ACC112 (cell line): Measurements from ENCODE around the gene RFX7.
A peak's percentile ranks its signal among the peaks of the same experiment; 100 is the strongest.

Source experiments
- H2AFZ ChIP-seq: fragments of 200-600 bp; sonication (generic); one replicate; pipeline ENCODE4 v1.6.0; 2017; ENCODE audit warnings: antibody characterized with exemption, low read length; ENCODE audit not compliant: unreplicated experiment
- H3K27ac ChIP-seq: fragments of 200-600 bp; sonication (generic); 2 replicates; pipeline ENCODE4 v1.5.1; 2014; ENCODE audit warnings: low read depth, mild to moderate bottlenecking, antibody characterized with exemption, low read length, moderate library complexity
- H3K27me3 ChIP-seq: fragments of 200-600 bp; sonication (generic); 2 replicates; pipeline ENCODE4 v1.6.1; 2014; ENCODE audit warnings: mild to moderate bottlenecking, antibody characterized with exemption, low read length, moderate library complexity, mixed read lengths; ENCODE audit not compliant: insufficient read depth
- H3K36me3 ChIP-seq: fragments of 200-600 bp; sonication (generic); 2 replicates; pipeline ENCODE4 v1.6.1; 2016; ENCODE audit warnings: mild to moderate bottlenecking, antibody characterized with exemption, low read length, moderate library complexity, mixed read lengths; ENCODE audit not compliant: insufficient read depth
- H3K4me1 ChIP-seq: fragments of 200-600 bp; sonication (generic); one replicate; pipeline ENCODE4 v1.6.1; 2016; ENCODE audit warnings: low read length, mixed read lengths; ENCODE audit not compliant: insufficient read depth, unreplicated experiment, control insufficient read depth
- H3K4me3 ChIP-seq: fragments of 200-600 bp; sonication (generic); 2 replicates; pipeline ENCODE4 v1.5.1; 2014; ENCODE audit warnings: mild to moderate bottlenecking, low read depth, low read length
- H3K79me2 ChIP-seq: fragments of 200-600 bp; sonication (generic); one replicate; pipeline ENCODE4 v1.6.0; 2016; ENCODE audit warnings: low read length; ENCODE audit not compliant: control insufficient read depth, unreplicated experiment, insufficient read depth

The RFX7 gene

DNA sequence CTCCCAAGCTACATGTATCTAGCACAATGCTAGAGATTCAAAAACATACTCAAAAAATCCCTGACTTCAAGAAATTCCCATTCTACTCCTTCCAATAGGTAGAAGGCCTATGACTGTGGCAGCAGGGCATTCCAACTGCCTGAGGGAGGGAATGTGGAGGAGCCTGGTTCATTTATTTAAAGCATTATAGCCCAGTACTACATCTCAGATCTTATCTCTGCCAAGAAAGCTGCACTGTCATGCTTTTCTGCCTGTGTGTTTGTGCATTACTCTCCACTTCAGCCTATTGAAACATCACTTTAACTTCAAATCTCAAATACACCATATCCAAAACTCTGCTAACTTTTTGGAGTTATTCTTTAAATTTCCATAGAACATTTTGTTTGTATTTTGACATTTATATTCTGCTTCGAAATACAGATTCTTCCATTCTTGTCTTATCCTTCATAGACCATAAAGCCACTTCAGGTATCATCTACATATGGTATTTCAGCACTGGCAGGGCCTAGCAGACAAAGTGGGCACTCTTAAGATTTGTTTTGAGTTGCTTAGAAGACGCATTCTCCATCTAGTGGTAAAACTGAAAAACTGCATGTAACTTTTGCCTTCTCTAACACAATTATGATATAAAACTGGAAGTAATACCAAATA lies 191.2 kb downstream of the RFX7 start:
- Histone ChIP-seq H3K79me2 (no peaks in the 10 kb centered on the region), H2AFZ (peak overlapping the region; percentile 71), H3K4me1 (no peaks in the 10 kb centered on the region), H3K36me3 (no peaks in the 10 kb centered on the region), H3K27ac (no peak overlapping the region), H3K4me3 (no peak overlapping the region), H3K27me3 (no peaks in the 10 kb centered on the region)

DNA sequence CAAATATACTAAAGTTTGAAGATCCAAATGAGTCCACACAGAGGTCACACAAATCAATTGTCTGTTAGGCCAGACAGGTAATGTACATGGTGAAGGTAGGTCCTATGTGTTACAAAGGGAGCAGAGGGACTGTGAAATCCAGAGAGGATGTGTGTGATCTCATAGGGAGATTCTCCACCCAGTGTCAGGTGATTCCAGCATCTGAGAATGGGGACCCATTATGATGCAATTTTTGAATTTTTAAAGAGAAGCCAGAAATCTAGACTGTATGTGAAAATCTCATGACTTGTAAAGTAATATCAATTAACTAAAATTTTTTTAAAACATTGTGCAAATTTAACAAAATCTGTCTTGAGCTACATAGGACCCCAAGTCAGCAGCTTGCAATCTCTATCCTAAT lies 192.0 kb downstream of the RFX7 start:
- no peak overlapping the region for H3K27ac ChIP-seq
- H2AFZ ChIP-seq: no peak overlapping the region
- H3K79me2 ChIP-seq: no peaks in the 10 kb centered on the region
- H3K4me1 ChIP-seq: no peaks in the 10 kb centered on the region
- H3K36me3 ChIP-seq: no peaks in the 10 kb centered on the region
- no peak overlapping the region for H3K4me3 ChIP-seq
- no peaks in the 10 kb centered on the region for H3K27me3 ChIP-seq

DNA sequence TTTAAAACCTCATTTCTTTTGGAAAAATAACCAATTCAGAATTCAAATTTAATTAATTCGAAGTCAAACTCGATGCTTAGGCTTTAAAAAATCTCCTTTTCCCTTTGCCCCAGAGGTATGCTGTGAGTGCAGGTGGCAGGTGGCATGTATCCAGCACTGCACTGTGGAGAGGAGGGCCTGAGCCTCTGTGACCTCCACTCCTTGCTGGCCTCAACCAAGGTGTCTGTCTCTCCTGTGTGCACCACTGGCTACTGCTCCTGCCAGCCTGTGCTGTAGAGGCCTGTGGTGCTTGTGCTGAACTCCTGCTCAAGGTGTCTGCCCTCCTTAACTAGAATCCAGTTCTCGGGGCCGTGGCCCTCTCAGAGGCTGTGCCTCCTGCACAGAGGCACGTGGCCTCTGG lies 194.1 kb downstream of the RFX7 start:
- Histone ChIP-seq H3K4me3 (no peak overlapping the region), H3K27me3 (no peaks in the 10 kb centered on the region), H3K79me2 (no peaks in the 10 kb centered on the region), H3K36me3 (no peaks in the 10 kb centered on the region), H3K4me1 (peaks cover 6% of the 10 kb centered on the region), H2AFZ (no peak overlapping the region), H3K27ac (no peak overlapping the region)

DNA sequence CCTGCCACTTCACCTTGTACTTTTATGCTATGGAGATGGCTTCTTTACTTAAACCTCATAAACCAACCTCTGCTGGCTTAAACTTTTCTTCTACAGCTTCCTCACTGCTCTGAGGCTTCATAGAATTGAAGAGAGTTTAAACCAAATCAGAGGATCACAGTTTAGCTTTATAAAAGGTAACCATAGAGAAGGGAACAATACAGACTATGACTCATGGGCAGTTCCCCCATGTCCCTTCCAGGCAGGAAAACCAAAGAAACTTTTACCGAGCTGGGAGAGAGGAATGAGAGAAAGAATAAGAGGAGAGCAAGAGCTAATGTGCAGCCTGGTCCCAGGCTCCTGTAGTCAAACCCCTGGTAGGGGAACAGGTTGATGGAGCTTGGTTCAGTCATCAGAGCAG lies 196.3 kb downstream of the RFX7 start:
- H3K4me1 ChIP-seq: peaks cover 6% of the 10 kb centered on the region

DNA sequence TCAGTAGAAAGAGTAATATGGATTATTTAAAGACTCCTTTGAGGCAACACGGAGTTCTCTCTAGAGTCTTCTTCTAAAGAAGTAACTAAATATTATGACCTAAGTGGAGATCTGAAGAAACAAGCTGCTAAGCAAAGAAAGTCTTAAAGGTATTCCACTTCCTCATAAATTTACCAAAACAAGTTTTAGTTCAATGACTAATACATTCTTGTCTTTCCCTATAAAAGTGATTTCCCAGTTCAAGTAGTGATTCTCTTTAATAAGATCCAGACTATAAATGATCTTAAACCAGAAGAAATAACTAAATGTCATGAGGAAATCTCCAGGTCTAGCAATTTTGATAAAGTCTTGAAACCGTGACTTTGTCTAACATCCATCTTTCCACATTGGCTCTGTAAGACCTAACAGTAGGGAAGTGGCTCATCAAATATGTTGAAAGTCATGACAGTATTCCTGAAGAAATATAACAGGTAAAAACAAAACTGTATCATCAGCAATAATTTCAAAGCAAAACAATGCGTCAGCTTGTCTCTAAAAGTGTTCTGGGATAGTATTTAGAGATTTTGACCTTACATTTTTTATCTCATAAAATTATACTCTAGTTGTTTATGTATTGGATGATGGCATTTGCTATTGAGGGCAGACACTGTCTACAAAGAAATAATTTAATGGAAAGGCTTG lies 198.5 kb downstream of the RFX7 start:
- H3K36me3 ChIP-seq: no peaks in the 10 kb centered on the region
- no peaks in the 10 kb centered on the region for H3K27me3 ChIP-seq
- H3K4me3 ChIP-seq: no peak overlapping the region
- no peak overlapping the region for H3K27ac ChIP-seq
- H2AFZ ChIP-seq: peak overlapping the region; percentile 68
- H3K79me2 ChIP-seq: no peaks in the 10 kb centered on the region
- H3K4me1 ChIP-seq: peaks cover 14% of the 10 kb centered on the region

More for the DNA sequence above, 196.3 kb downstream of the RFX7 start:
- Histone ChIP-seq H3K79me2 (no peaks in the 10 kb centered on the region), H3K27me3 (no peaks in the 10 kb centered on the region), H3K4me3 (no peak overlapping the region), H3K36me3 (no peaks in the 10 kb centered on the region), H2AFZ (no peak overlapping the region), H3K27ac (no peak overlapping the region)

DNA sequence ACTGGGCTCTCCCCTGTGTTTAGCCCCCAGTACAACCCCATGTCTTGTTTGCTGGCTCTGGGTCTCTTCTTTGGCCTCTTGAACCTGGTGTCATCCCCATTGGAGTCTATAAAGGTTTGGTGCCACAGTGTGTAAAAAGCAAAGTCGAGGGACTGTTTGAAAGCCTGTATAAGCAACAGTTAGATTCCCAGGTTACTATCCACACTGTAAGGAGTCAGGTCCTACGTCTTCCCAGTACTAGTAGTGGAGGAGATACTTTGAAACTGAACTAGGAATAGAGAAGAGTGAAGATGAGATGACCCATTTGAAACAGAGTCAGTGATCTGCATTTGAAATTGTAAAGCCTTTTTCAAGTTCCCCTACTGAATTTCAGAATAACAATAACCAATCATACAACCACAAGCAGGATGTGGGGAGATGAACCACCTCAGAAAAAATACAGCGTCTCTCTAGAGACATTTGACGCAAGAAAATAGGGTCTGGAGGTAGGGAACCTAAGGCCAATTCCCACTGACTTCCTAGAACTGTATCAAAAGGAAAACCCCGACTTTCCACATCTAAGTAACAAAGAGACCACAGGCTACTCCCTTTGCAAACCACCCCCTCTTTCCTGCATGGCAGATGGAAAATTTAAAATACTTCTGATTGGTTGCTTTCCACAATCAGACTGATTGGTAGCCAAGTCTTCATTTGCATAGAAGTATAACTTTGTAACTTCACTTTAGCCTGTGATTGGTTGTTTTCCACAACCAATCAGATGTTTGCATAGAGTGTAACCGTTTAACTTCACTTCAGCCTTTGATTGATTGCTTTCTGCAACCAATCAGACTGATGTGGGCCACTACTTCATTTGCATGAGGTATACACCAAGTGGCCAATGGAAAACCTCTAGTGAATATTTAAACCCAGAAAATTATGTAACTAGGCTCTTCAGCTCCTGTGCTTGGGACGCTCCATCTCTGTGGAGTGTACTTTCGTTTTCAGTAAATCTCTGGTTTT lies 200.4 kb downstream of the RFX7 start:
- H3K79me2 ChIP-seq: no peaks in the 10 kb centered on the region
- peak overlapping the region; percentile 45 for H2AFZ ChIP-seq
- peak overlapping the region; percentile 27; the same call in 1 of the 2 replicates for H3K4me3 ChIP-seq
- H3K27me3 ChIP-seq: no peaks in the 10 kb centered on the region
- peaks cover 31% of the 10 kb centered on the region for H3K4me1 ChIP-seq
- no peaks in the 10 kb centered on the region for H3K36me3 ChIP-seq
- no peak overlapping the region for H3K27ac ChIP-seq

DNA sequence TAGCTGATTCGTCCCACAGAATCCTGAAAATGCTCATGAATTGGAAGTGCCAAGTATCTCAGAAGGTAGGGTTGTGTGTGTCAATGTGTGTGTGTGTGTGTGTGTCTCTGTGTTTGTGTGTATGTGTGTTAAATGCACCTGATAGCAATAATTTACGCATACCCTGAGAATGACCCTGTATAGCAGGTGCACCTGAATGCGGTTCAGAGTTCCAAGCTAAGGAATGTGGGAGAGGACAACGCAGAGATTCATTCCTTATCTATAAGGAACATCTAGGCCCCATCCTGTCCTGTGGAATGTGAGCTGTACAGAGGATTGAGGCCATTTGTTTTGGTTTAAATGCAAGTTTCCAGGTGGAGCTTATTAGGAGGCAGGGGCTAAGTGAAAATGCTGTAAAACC lies 201.2 kb downstream of the RFX7 start:
- H3K4me3 ChIP-seq: no peak overlapping the region
- peaks cover 36% of the 10 kb centered on the region for H3K4me1 ChIP-seq
- H3K79me2 ChIP-seq: no peaks in the 10 kb centered on the region
- no peak overlapping the region for H2AFZ ChIP-seq
- no peaks in the 10 kb centered on the region for H3K36me3 ChIP-seq
- H3K27ac ChIP-seq: no peak overlapping the region
- no peaks in the 10 kb centered on the region for H3K27me3 ChIP-seq

DNA sequence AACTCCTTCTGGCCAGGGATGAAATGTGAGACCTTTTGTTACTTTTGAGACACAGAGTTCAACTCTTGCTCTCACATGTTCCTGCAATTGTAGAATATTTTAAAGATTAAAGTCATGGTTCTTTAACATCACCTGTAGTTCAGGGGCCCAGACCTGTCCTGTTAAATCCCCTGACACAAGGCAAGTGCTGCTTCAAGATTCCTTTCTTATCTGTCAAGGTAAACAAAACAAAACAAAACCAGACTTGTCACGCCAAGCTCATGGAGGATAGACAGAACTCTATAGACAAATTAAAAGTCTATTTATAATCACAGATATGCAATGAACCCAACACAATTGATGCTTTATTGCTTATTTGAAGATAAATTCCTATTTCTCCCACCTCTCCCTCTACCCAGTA lies 201.6 kb downstream of the RFX7 start:
- no peaks in the 10 kb centered on the region for H3K79me2 ChIP-seq
- no peaks in the 10 kb centered on the region for H3K27me3 ChIP-seq
- H3K27ac ChIP-seq: no peak overlapping the region
- no peak overlapping the region for H2AFZ ChIP-seq
- H3K4me3 ChIP-seq: no peak overlapping the region
- H3K36me3 ChIP-seq: no peaks in the 10 kb centered on the region
- H3K4me1 ChIP-seq: peaks cover 36% of the 10 kb centered on the region

DNA sequence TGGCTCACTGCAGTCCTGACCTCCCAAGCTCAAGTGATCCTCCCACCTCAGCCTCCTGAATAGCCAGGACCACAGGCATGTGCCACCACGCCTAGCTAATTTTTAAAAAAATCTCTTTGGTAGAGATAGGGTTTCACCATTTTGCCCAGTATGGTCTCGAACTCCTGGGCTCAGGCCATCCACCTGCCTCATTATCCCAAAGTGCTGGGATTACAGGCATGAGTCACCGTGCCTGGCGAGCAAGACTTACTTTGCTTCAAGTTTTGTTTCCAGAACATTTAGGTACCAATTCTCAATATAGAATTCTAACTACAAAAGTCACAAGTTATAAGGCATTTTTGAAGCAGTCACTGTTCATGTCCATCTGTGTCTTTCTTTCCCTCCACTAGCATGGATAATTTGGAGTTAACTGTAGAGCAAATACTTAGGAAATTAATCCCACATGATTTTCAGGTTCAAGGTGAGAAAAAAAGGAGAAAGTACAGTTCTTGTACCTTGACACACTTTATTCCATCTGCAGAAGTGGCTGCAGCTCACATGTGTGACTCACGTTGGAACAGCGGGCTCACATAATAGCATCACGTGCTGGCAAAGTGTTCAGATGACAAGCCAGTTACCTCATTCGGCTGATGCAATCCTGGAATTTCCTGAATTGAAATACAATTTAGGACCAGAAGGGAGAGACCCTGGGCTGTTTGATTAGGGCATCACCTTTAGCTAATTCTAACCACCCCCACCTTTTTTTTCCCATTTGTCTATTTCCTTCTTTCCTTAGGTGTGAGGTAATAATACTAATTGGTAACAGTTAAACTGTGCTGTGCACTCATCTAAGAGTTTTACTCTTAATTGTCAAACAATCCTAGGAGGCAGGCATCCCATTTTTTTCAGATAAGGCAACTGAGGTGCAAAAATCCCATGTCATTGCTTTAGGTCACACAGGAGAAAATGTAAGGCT lies 203.3 kb downstream of the RFX7 start:
- no peaks in the 10 kb centered on the region for H3K79me2 ChIP-seq
- H3K4me3 ChIP-seq: no peak overlapping the region
- peaks cover 36% of the 10 kb centered on the region for H3K4me1 ChIP-seq
- H3K27ac ChIP-seq: peak overlapping the region; percentile 87
- H3K36me3 ChIP-seq: no peaks in the 10 kb centered on the region
- peak overlapping the region; percentile 59 for H2AFZ ChIP-seq
- no peaks in the 10 kb centered on the region for H3K27me3 ChIP-seq

DNA sequence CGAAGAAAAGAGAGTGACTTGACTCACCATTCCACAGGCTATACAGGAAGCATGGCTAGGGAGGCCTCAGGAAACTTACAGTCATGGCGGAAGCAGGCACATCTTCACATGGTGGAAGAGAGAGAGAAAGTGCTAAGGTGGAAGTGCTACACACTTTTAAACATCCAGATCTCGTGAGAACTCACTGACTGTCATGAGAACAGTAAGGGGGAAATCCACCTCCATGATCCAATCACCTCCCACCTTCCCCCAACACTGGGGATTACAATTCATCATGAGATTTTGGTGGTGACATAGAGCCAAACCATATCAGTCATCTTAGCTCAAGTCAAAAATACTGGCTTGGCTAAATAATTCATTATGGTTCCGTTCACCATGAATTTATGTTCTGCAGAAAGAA lies 205.0 kb downstream of the RFX7 start:
- Histone ChIP-seq H3K27me3 (no peaks in the 10 kb centered on the region), H3K4me1 (peaks cover 29% of the 10 kb centered on the region), H3K4me3 (no peak overlapping the region), H3K27ac (peak overlapping the region; percentile 87; the same call in 1 of the 2 replicates), H3K79me2 (no peaks in the 10 kb centered on the region), H3K36me3 (no peaks in the 10 kb centered on the region), H2AFZ (peak overlapping the region; percentile 59)
